Trophoblast cell (in vitro differentiated cells and primary cell): ENCODE measurements around the gene XKR7. TPM values are rescaled to one million over a fixed set of nuclear protein-coding genes. Genes with fewer than 3 reads are reported as not detected.
A peak's percentile ranks its signal among the peaks of the same experiment; 100 is the strongest.

Source experiments
- DNase-seq, 2 donors: peaks; one replicate each; pipeline ENCODE4 v3.0.0-alpha.2; 2016
- H2AFZ ChIP-seq: 2 replicates; pipeline ENCODE4 v1.6.1; 2013; ENCODE audit warnings: low read length, moderate library complexity, mild to moderate bottlenecking; ENCODE audit not compliant: insufficient read depth, poor library complexity
- H2AK5ac ChIP-seq: 2 replicates; pipeline ENCODE4 v1.6.1; 2013; ENCODE audit warnings: mild to moderate bottlenecking, low read length
- H2BK120ac ChIP-seq: 2 replicates; pipeline ENCODE4 v1.6.1; 2013; ENCODE audit warnings: low read length, mild to moderate bottlenecking, moderate library complexity; ENCODE audit not compliant: insufficient read depth, poor library complexity
- H2BK12ac ChIP-seq: 2 replicates; pipeline ENCODE4 v1.6.1; 2013; ENCODE audit warnings: mild to moderate bottlenecking, low read length, moderate library complexity
- H2BK5ac ChIP-seq: 2 replicates; pipeline ENCODE4 v1.6.1; 2013; ENCODE audit warnings: low read length, low read depth, moderate library complexity, mild to moderate bottlenecking; ENCODE audit not compliant: poor library complexity
- H3K14ac ChIP-seq: 2 replicates; pipeline ENCODE4 v1.6.1; 2013; ENCODE audit warnings: mild to moderate bottlenecking, low read length
- H3K18ac ChIP-seq: 2 replicates; pipeline ENCODE4 v1.6.1; 2013; ENCODE audit warnings: mild to moderate bottlenecking, low read length
- H3K23ac ChIP-seq: 2 replicates; pipeline ENCODE4 v1.6.1; 2013; ENCODE audit warnings: low read length
- H3K27ac ChIP-seq: 2 replicates; pipeline ENCODE4 v1.5.1; 2013; ENCODE audit warnings: low read depth, mild to moderate bottlenecking, inconsistent platforms, low read length, moderate library complexity
- H3K27me3 ChIP-seq: 2 replicates; pipeline ENCODE4 v1.6.1; 2013; ENCODE audit warnings: inconsistent platforms, mild to moderate bottlenecking, low read length, moderate library complexity; ENCODE audit not compliant: insufficient read depth
- H3K36me3 ChIP-seq, 2 experiments: 1 replicate in 1 of 2; 2 replicates in 1 of 2; pipeline ENCODE4 v1.6.1; 2013; ENCODE audit warnings: low read length in 2 of 2, mild to moderate bottlenecking in 2 of 2, moderate library complexity in 1 of 2; ENCODE audit not compliant: insufficient read depth in 2 of 2, control insufficient read depth in 1 of 2
- H3K4ac ChIP-seq: 2 replicates; pipeline ENCODE4 v1.6.1; 2013; ENCODE audit warnings: low read depth, mild to moderate bottlenecking, low read length, moderate library complexity
- H3K4me1 ChIP-seq, 2 experiments: 1 replicate in 1 of 2; 2 replicates in 1 of 2; pipeline ENCODE4 v1.6.1; 2013; ENCODE audit warnings: low read length in 2 of 2, mild to moderate bottlenecking in 2 of 2, moderate library complexity in 1 of 2; ENCODE audit not compliant: insufficient read depth in 2 of 2, control insufficient read depth in 1 of 2
- H3K4me2 ChIP-seq: 2 replicates; pipeline ENCODE4 v1.6.1; 2013; ENCODE audit warnings: inconsistent platforms, mild to moderate bottlenecking, low read length, moderate library complexity
- H3K4me3 ChIP-seq: 2 replicates; pipeline ENCODE4 v1.5.1; 2013; ENCODE audit warnings: mild to moderate bottlenecking, low read depth, low read length, inconsistent platforms
- H3K79me1 ChIP-seq: one replicate; pipeline ENCODE4 v1.6.1; 2013; ENCODE audit warnings: low read length
- H3K79me2 ChIP-seq: 2 replicates; pipeline ENCODE4 v1.6.1; 2013; ENCODE audit warnings: low read length, mild to moderate bottlenecking; ENCODE audit not compliant: control insufficient read depth, insufficient read depth, poor library complexity
- H3K9ac ChIP-seq: 2 replicates; pipeline ENCODE4 v1.6.1; 2013; ENCODE audit warnings: mild to moderate bottlenecking, low read length
- H3K9me3 ChIP-seq: 2 replicates; pipeline ENCODE4 v1.6.1; 2013; ENCODE audit warnings: low read depth, mild to moderate bottlenecking, control low read depth, inconsistent platforms, low read length; ENCODE audit not compliant: insufficient read depth
- H4K12ac ChIP-seq: 2 replicates; pipeline ENCODE4 v1.6.1; 2013; ENCODE audit warnings: low read depth, mild to moderate bottlenecking, low read length, moderate library complexity
- H4K8ac ChIP-seq: 2 replicates; pipeline ENCODE4 v1.6.1; 2013; ENCODE audit warnings: low read depth, mild to moderate bottlenecking, low read length, moderate library complexity
- H4K91ac ChIP-seq: one replicate; pipeline ENCODE4 v1.6.1; 2013; ENCODE audit warnings: low read depth, mild to moderate bottlenecking, low read length, moderate library complexity
- WGBS: extraction: QIAGEN DNeasy Blood & Tissue Kit; methylation state at CpG from one replicate; pipeline ENCODE4 v1.1.7; 2013; ENCODE audit warnings: missing lambda C conversion rate; ENCODE audit not compliant: insufficient read length, insufficient coverage; ENCODE audit errors: extremely low coverage; 5-methylcytosine and 5-hydroxymethylcytosine counted together
- polyA plus RNA-seq: library from polyadenylated mRNA; stranded (reverse); fragments of 200-250 nt; gene quantifications from 2 replicates; pipeline ENCODE4 v1.2.3, GENCODE V29; 2013

XKR7 gene, protein sequence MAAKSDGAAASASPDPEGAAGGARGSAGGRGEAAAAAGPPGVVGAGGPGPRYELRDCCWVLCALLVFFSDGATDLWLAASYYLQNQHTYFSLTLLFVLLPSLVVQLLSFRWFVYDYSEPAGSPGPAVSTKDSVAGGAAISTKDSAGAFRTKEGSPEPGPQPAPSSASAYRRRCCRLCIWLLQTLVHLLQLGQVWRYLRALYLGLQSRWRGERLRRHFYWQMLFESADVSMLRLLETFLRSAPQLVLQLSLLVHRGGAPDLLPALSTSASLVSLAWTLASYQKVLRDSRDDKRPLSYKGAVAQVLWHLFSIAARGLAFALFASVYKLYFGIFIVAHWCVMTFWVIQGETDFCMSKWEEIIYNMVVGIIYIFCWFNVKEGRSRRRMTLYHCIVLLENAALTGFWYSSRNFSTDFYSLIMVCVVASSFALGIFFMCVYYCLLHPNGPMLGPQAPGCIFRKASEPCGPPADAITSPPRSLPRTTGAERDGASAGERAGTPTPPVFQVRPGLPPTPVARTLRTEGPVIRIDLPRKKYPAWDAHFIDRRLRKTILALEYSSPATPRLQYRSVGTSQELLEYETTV
- polyA plus RNA-seq, result 0.28 and 0.37 TPM in 2 replicates

- no peak within 1 kb of the TSS for H2BK5ac ChIP-seq
- peak within 1 kb of the TSS; percentile 69 for H2AFZ ChIP-seq
- peaks cover 9 to 13% of the 10 kb centered on the region in 2 experiments for H3K4me1 ChIP-seq
- H3K14ac ChIP-seq, result no peak within 1 kb of the TSS
- no peaks in the 10 kb centered on the region for H3K36me3 ChIP-seq
- H3K4me3 ChIP-seq, result peak within 1 kb of the TSS; percentile 73
- peaks cover 4% of the 10 kb centered on the region for H3K79me1 ChIP-seq
- no peak within 1 kb of the TSS for H2AK5ac ChIP-seq
- H3K4ac ChIP-seq, result no peak within 1 kb of the TSS
- H3K27me3 ChIP-seq, result peaks cover 11% of the 10 kb centered on the region
- no CpG with 5 or more reads among the region's 38 CpGs for WGBS
- no peak within 1 kb of the TSS for H4K91ac ChIP-seq
- DNase-seq, result no peak
- H3K9me3 ChIP-seq, result no peaks in the 10 kb centered on the region
- H3K4me2 ChIP-seq, result peak within 1 kb of the TSS; percentile 92
- no peak within 1 kb of the TSS for H4K8ac ChIP-seq
- no peak within 1 kb of the TSS for H4K12ac ChIP-seq
- H2BK12ac ChIP-seq, result no peak within 1 kb of the TSS
- H3K27ac ChIP-seq, result no peak within 1 kb of the TSS
- H3K23ac ChIP-seq, result no peak within 1 kb of the TSS
- H3K79me2 ChIP-seq, result no peaks in the 10 kb centered on the region
- no peak within 1 kb of the TSS for H2BK120ac ChIP-seq
- no peak within 1 kb of the TSS for H3K9ac ChIP-seq
- H3K18ac ChIP-seq, result no peak within 1 kb of the TSS
Observed at GRCh38 chr20:31967830-31968249, at the start of gene XKR7. XKR7 (plus strand) TSS chr20:31968151; CDS start chr20:31968176, 25 bp downstream.

DNA sequence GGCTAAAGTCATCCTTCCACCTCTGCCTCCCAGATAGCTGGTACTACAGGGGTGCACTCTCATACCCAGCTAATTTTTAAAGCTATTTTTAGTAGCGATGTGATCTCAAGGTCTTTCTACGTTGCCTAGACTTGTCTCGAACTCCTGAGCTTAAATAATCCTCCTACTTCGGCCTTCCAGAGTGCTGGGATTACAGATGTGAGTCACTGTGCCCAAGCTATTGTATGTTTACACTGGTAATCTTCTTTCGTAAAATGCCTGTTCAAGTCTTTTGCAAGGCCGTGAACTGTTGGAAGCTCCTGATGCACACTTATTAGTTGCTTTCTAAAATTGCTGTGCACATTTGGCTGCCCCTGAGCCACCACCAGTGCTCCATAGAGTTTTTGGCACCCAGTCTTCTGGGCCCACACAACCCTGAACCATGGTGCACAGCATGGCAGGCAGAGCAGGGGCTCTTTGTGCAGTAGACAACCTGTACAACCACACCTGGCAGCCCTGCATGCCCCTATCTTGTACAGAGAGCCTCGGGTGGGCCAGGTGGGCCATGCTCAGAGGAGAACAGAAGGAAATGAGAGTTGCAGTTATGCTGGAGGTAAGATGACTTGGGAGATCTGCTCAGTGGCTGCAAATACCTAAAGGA, 49.4 kb upstream of the XKR7 start:
- Histone ChIP-seq H3K79me1 (no peaks in the 10 kb centered on the region), H4K12ac (no peak overlapping the region), H4K8ac (no peak overlapping the region), H3K4ac (no peak overlapping the region), H2BK120ac (no peak overlapping the region), H3K36me3 (no peaks in the 10 kb centered on the region), H2BK12ac (no peak overlapping the region), H3K18ac (no peak overlapping the region), H3K4me1 (peaks cover 3% of the 10 kb centered on the region in 2 experiments), H2AFZ (no peak overlapping the region), H4K91ac (no peak overlapping the region), H2BK5ac (no peak overlapping the region), H2AK5ac (no peak overlapping the region), H3K9me3 (peaks cover 9% of the 10 kb centered on the region), H3K4me2 (no peak overlapping the region), H3K9ac (no peak overlapping the region), H3K4me3 (no peak overlapping the region), H3K23ac (no peak overlapping the region), H3K79me2 (no peaks in the 10 kb centered on the region), H3K27me3 (no peaks in the 10 kb centered on the region), H3K14ac (no peak overlapping the region), H3K27ac (no peak overlapping the region)
- no CpG with 5 or more reads among the region's 7 CpGs for whole genome bisulfite sequencing
- DNase-seq, result no peak

DNA sequence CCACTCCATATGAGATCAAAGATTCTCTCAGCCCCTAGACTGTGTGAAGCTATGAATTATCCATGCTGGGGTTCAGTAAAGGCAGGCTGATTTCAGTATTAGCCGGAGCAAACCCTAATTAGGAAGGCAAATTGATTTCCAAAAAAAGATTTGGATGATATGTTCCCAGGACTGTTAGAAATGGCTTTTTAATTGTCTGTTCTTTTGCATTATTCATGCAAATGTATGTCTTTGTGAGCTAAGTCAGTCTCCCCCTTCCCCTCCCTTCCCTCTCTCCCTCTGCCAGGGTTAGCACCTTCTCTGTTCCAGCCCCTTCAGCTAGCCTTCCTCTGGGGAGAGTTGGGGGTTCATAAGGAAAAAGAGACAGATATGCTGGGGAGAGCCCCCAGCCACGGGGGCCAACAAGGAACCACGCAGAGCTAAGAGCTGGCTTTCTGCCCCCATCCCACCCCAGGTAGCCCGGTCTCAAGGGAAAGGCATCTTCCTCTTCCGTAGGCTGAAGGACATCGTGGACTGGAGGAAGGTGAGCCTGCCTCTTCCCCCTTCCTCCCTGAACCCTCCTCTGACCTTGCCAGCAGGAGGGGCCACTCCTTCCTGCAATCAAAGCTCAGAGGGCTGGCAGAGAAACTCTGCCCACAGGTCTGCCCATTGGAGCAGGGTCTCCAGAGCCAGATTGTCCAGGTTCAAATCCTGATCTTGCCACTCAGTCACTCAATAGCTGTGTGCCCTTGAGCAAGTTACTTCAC, 48.4 kb upstream of the XKR7 start:
- no peaks in the 10 kb centered on the region for H3K4me1 ChIP-seq
- no peak overlapping the region for H4K91ac ChIP-seq
- H2BK12ac ChIP-seq, result no peak overlapping the region
- H2BK5ac ChIP-seq, result no peak overlapping the region
- no peak overlapping the region for H3K9ac ChIP-seq
- H2AK5ac ChIP-seq, result no peak overlapping the region
- no peak overlapping the region for H2BK120ac ChIP-seq
- no peak overlapping the region for H3K18ac ChIP-seq
- no peak overlapping the region for H3K4me3 ChIP-seq
- H3K23ac ChIP-seq, result no peak overlapping the region
- H3K79me2 ChIP-seq, result no peaks in the 10 kb centered on the region
- H3K27me3 ChIP-seq, result no peaks in the 10 kb centered on the region
- H2AFZ ChIP-seq, result no peak overlapping the region
- no peak overlapping the region for H4K12ac ChIP-seq
- H3K9me3 ChIP-seq, result peaks cover 9% of the 10 kb centered on the region
- H3K14ac ChIP-seq, result no peak overlapping the region
- H3K79me1 ChIP-seq, result no peaks in the 10 kb centered on the region
- no peaks in the 10 kb centered on the region for H3K36me3 ChIP-seq
- no peak overlapping the region for H3K4me2 ChIP-seq
- no peak overlapping the region for H4K8ac ChIP-seq
- WGBS, result no CpG with 5 or more reads among the region's 6 CpGs
- H3K27ac ChIP-seq, result no peak overlapping the region
- no peak for DNase-seq
- H3K4ac ChIP-seq, result no peak overlapping the region

DNA sequence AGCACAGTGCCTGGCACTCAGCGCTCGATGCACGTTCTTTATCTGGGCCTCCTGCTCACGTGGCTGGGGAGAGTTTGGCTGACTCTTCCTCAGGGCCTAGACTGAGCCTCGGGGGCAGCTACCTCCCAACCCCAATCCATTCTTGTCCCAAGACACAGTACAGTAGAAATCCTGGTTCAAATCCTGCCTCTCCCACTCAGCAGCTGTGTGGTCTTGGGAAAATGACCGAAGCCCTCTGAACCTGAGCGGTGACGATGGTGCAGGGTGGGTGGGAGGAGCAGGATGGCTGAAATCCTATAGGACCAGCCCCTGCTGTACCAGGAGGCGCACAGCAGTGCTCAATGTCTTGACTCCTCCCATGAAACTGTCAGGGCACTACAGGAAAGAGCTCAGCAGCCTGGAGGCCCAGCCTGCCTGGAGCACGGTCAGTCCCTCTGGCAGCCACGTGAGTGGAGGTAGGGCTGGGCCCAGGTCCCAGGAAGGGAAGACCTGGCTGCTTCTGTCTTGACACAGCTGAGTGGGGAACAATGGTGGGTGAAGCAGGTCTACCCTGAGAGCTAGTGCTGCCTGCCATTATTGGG, 47.6 kb upstream of the XKR7 start:
- no CpG with 5 or more reads among the region's 11 CpGs for WGBS
- Histone ChIP-seq H3K4ac (no peak overlapping the region), H2AFZ (no peak overlapping the region), H2AK5ac (no peak overlapping the region), H4K8ac (no peak overlapping the region), H3K4me1 (no peaks in the 10 kb centered on the region), H3K9ac (no peak overlapping the region), H3K79me2 (no peaks in the 10 kb centered on the region), H3K9me3 (peaks cover 9% of the 10 kb centered on the region), H3K27me3 (no peaks in the 10 kb centered on the region), H4K12ac (no peak overlapping the region), H3K18ac (no peak overlapping the region), H4K91ac (no peak overlapping the region), H3K4me2 (no peak overlapping the region), H2BK12ac (no peak overlapping the region), H3K4me3 (no peak overlapping the region), H3K27ac (no peak overlapping the region), H3K23ac (no peak overlapping the region), H3K79me1 (no peaks in the 10 kb centered on the region), H3K14ac (no peak overlapping the region), H3K36me3 (no peaks in the 10 kb centered on the region), H2BK120ac (no peak overlapping the region), H2BK5ac (no peak overlapping the region)
- DNase-seq, result no peak
